IMR-90 (cell line): ENCODE data around the gene MACF1. TPM values are rescaled to one million over a fixed set of nuclear protein-coding genes. Genes with fewer than 3 reads are reported as not detected.

ENCODE experiments used
- ATAC-seq: fragments of 200-7000 bp; cut with Tn5 transposase; 2 replicates; pipeline ENCODE4 v1.9.1; 2020; ENCODE audit warnings: low read depth, mild to moderate bottlenecking, moderate library complexity
- BruUV-seq: library from RNA; stranded (reverse); fragments of 400-500 nt; replicated peaks from 2 replicates; lab custom pipeline; 2021; lab: Mats Ljungman, UMichigan
- CTCF ChIA-PET: fragments of 300-600 bp; formaldehyde crosslinking; extraction: SDS; loops from one replicate; lab custom pipeline; 2021; ENCODE audit warnings: antibody characterized with exemption; lab: Yijun Ruan, JAX
- POLR2A ChIA-PET: fragments of 300-600 bp; sonication (Branson Sonifier 250); formaldehyde crosslinking; loops from one replicate; lab custom pipeline; 2022; ENCODE audit warnings: antibody characterized with exemption; ENCODE audit not compliant: unreplicated experiment; lab: Charles Lee
- DNase-seq: peaks from one replicate; pipeline ENCODE4 v3.0.0; 2013
- H2AFZ ChIP-seq: replicated peaks from 2 replicates; pipeline ENCODE3; 2013; ENCODE audit warnings: low read length, mild to moderate bottlenecking; ENCODE audit not compliant: poor library complexity
- H2AK5ac ChIP-seq: 2 replicates; pipeline ENCODE4 v1.6.1; 2013; ENCODE audit warnings: low read depth, low read length, inconsistent platforms
- H2AK9ac ChIP-seq: replicated peaks from 2 replicates; pipeline ENCODE3; 2013; ENCODE audit warnings: mild to moderate bottlenecking, low read depth, low read length, moderate library complexity; ENCODE audit not compliant: poor library complexity
- H2BK120ac ChIP-seq: 2 replicates; pipeline ENCODE4 v1.6.1; 2013; ENCODE audit warnings: low read depth, low read length, inconsistent platforms
- H2BK15ac ChIP-seq: 3 replicates; pipeline ENCODE4 v1.6.1; 2013; ENCODE audit warnings: low read depth, low read length, inconsistent platforms
- H2BK20ac ChIP-seq: 2 replicates; pipeline ENCODE4 v1.6.1; 2013; ENCODE audit warnings: low read depth, mild to moderate bottlenecking, inconsistent platforms, low read length, moderate library complexity
- H2BK5ac ChIP-seq: 2 replicates; pipeline ENCODE4 v1.6.1; 2013; ENCODE audit warnings: mild to moderate bottlenecking, low read depth, low read length, inconsistent platforms; ENCODE audit not compliant: poor library complexity, severe bottlenecking
- H3K14ac ChIP-seq: replicated peaks from 2 replicates; pipeline ENCODE4 v1.6.1; 2013; ENCODE audit warnings: low read depth, low read length, inconsistent platforms
- H3K18ac ChIP-seq: 2 replicates; pipeline ENCODE4 v1.6.1; 2013; ENCODE audit warnings: low read depth, low read length, control low read depth
- H3K23ac ChIP-seq: 2 replicates; pipeline ENCODE4 v1.6.1; 2013; ENCODE audit warnings: low read depth, low read length, inconsistent platforms
- H3K27ac ChIP-seq: 2 replicates; pipeline ENCODE4 v1.5.1; 2013; ENCODE audit warnings: mild to moderate bottlenecking, control low read depth, low read length; ENCODE audit not compliant: insufficient read depth
- H3K27me3 ChIP-seq: 2 replicates; pipeline ENCODE4 v1.6.1; 2013; ENCODE audit warnings: low read length; ENCODE audit not compliant: control insufficient read depth, insufficient read depth
- H3K36me3 ChIP-seq: 2 replicates; pipeline ENCODE4 v1.6.1; 2013; ENCODE audit warnings: low read length, mixed read lengths; ENCODE audit not compliant: control insufficient read depth, insufficient read depth
- H3K4ac ChIP-seq: 2 replicates; pipeline ENCODE4 v1.6.1; 2013; ENCODE audit warnings: low read depth, low read length, inconsistent platforms
- H3K4me1 ChIP-seq: 2 replicates; pipeline ENCODE4 v1.6.1; 2013; ENCODE audit warnings: low read length, mixed read lengths; ENCODE audit not compliant: control insufficient read depth, insufficient read depth
- H3K4me2 ChIP-seq: 2 replicates; pipeline ENCODE4 v1.6.1; 2013; ENCODE audit warnings: low read depth, mild to moderate bottlenecking, control low read depth, low read length, moderate library complexity
- H3K4me3 ChIP-seq: 2 replicates; pipeline ENCODE4 v1.5.1; 2013; ENCODE audit warnings: low read depth, mild to moderate bottlenecking, control low read depth, low read length, moderate library complexity; ENCODE audit not compliant: insufficient read depth
- H3K56ac ChIP-seq: 2 replicates; pipeline ENCODE4 v1.6.1; 2013; ENCODE audit warnings: low read length, inconsistent platforms; ENCODE audit not compliant: insufficient read depth; ENCODE audit errors: extremely low read depth
- H3K79me1 ChIP-seq, 2 experiments: 2 replicates each; pipeline ENCODE4 v1.6.1; 2013; ENCODE audit warnings: low read length in 2 of 2, inconsistent platforms in 1 of 2, low read depth in 1 of 2
- H3K9ac ChIP-seq: 2 replicates; pipeline ENCODE4 v1.6.1; 2013; ENCODE audit warnings: low read depth, low read length, control low read depth
- H3K9me1 ChIP-seq: 2 replicates; pipeline ENCODE4 v1.6.1; 2013; ENCODE audit warnings: low read length, inconsistent platforms; ENCODE audit not compliant: insufficient read depth
- H3K9me3 ChIP-seq: 2 replicates; pipeline ENCODE4 v1.6.1; 2013; ENCODE audit warnings: low read length; ENCODE audit not compliant: control insufficient read depth, insufficient read depth
- H4K20me1 ChIP-seq: 2 replicates; pipeline ENCODE4 v1.6.1; 2013; ENCODE audit warnings: low read length, inconsistent platforms; ENCODE audit not compliant: insufficient read depth
- H4K5ac ChIP-seq: 2 replicates; pipeline ENCODE4 v1.6.1; 2013; ENCODE audit warnings: mild to moderate bottlenecking, low read depth, low read length, control low read depth
- H4K8ac ChIP-seq, 2 experiments: 2 replicates each; pipeline ENCODE4 v1.6.1; 2013; ENCODE audit warnings: low read depth in 2 of 2, low read length in 2 of 2, control low read depth in 1 of 2, inconsistent platforms in 1 of 2
- H4K91ac ChIP-seq: 2 replicates; pipeline ENCODE4 v1.6.1; 2013; ENCODE audit warnings: low read depth, low read length, inconsistent platforms; ENCODE audit not compliant: insufficient read depth
- CTCF ChIP-seq: conservative IDR thresholded peaks from 2 replicates; pipeline ENCODE4 v1.5.1; 2012; ENCODE audit warnings: mild to moderate bottlenecking, low read depth, low read length, improper control_type of control experiment
- MXI1 ChIP-seq: IDR thresholded peaks from 2 replicates; pipeline ENCODE4 v1.6.1; 2012; ENCODE audit warnings: low read depth, mild to moderate bottlenecking, low read length, moderate library complexity, borderline replicate concordance
- WGBS, 2 experiments: methylation state at CpG; one replicate each; pipeline versions ENCODE4 v1.1.5 to v1.1.7; 2013; ENCODE audit warnings: missing lambda C conversion rate in 2 of 2; ENCODE audit not compliant: insufficient read length in 1 of 2; ENCODE audit errors: extremely low coverage in 2 of 2; 5-methylcytosine and 5-hydroxymethylcytosine counted together
- dilution Hi-C: fragments of 300-500 bp; cut with HindIII; formaldehyde crosslinking; loops from one replicate; pipeline ENCODE4 v1.14.3; 2018; ENCODE audit warnings: low sequenced_read_pairs; ENCODE audit not compliant: unreplicated experiment
- in situ Hi-C: fragments of 300-500 bp; cut with MboI; formaldehyde crosslinking; loops from 3 replicates; pipeline ENCODE4 v1.14.3; 2019; ENCODE audit warnings: low sequenced_read_pairs, inconsistent platforms, mixed read lengths
- intact Hi-C: fragments of 100-400 bp; cut with micrococcal nuclease; formaldehyde crosslinking; loops from 2 replicates; pipeline ENCODE4 v1.10.0; 2022
- polyA plus RNA-seq, 3 experiments: library from polyadenylated mRNA; depleted of rRNA; stranded (reverse); fragments of >200 nt; gene quantifications; 2 replicates each; pipeline ENCODE4 v1.2.3, GENCODE V29; 2012; ENCODE audit warnings: low replicate concordance in 1 of 3
- total RNA-seq: library from RNA; depleted of rRNA; stranded (reverse); fragments of >200 nt; gene quantifications from 2 replicates; pipeline ENCODE4 v1.2.3, GENCODE V29; 2012

Gene MACF1
- total and polyA plus RNA-seq, 2 of the 4 experiments (the other 2 are of a cell fraction) = 67.6 to 369 TPM

GRCh38 chr1:39181311-39181710 is 23.2 kb upstream of the MACF1 start:
- Histone ChIP-seq H2BK5ac (no peak overlapping the region), H3K4me1 (peaks cover 27% of the 10 kb centered on the region), H3K18ac (no peak overlapping the region), H3K9me3 (no peaks in the 10 kb centered on the region), H3K4me2 (no peak overlapping the region), H3K9me1 (peaks cover 23% of the 10 kb centered on the region), H3K4ac (no peak overlapping the region), H3K56ac (no peak overlapping the region), H4K8ac (no peak overlapping the region), H3K4me3 (no peak overlapping the region), H2BK15ac (no peak overlapping the region), H4K20me1 (peaks cover 24% of the 10 kb centered on the region), H3K27ac (no peak overlapping the region), H4K5ac (no peak overlapping the region), H3K27me3 (no peaks in the 10 kb centered on the region), H3K79me1 (peaks cover 11 to 67% of the 10 kb centered on the region in 2 experiments), H4K91ac (no peak overlapping the region), H2BK120ac (no peak overlapping the region), H3K14ac (no peak overlapping the region), H3K9ac (no peak overlapping the region), H2AK9ac (no peak overlapping the region), H2AK5ac (no peak overlapping the region), H3K23ac (no peak overlapping the region), H2BK20ac (no peak overlapping the region), H2AFZ (no peak overlapping the region), H3K36me3 (no peaks in the 10 kb centered on the region)
- BruUV-seq = no TSS peak
- intact Hi-C loops = no loop called here
- in situ Hi-C loops = no loop called here
- no peak for ATAC-seq
- POLR2A ChIA-PET = no interaction called here
- TF ChIP-seq CTCF = no peak
- TF ChIP-seq MXI1 = no peak
- no peak for DNase-seq
- dilution Hi-C loops = no loop called here
- no CpG with 5 or more reads among the region's 3 CpGs for WGBS, 2 experiments
- CTCF ChIA-PET = interaction anchor here (1.2 kb wide), 1 partner anchor 10 kb away, joined by 4 read pairs; no protein-coding TSS in a partner anchor
